SH-SY5Y (cell line): ENCODE data around the gene GOT2.

Experiments used
- GATA2 ChIP-seq: IDR thresholded peaks from 2 replicates; pipeline ENCODE4 v1.6.1; 2011; ENCODE audit warnings: mild to moderate bottlenecking, low read depth, low read length
- GATA3 ChIP-seq: IDR thresholded peaks from 2 replicates; pipeline ENCODE4 v1.6.1; 2011; ENCODE audit warnings: low read depth, mild to moderate bottlenecking, low read length, moderate library complexity

GRCh38 chr16:58741166-58741565 lies 7.0 kb upstream of the GOT2 start:
- no peak for TF ChIP-seq GATA2
- TF ChIP-seq GATA3 = no peak
